22Rv1 (cell line): Measurements from ENCODE around the gene CD151.

Experiments
- CTCF ChIP-seq: fragments of 450-650 bp; IDR thresholded peaks from 2 replicates; pipeline ENCODE4 v1.5.1; 2017; ENCODE audit warnings: mild to moderate bottlenecking
- ZFX ChIP-seq: fragments of 450-650 bp; IDR thresholded peaks from 2 replicates; pipeline ENCODE4 v1.6.1; 2017; ENCODE audit warnings: antibody characterized with exemption, borderline replicate concordance

GRCh38 chr11:866481-866880, 33.7 kb downstream of the CD151 start:
- TF ChIP-seq CTCF = no peak
- no peak for TF ChIP-seq ZFX
